ENCODE data around the gene IFNB1. TPM values are rescaled to one million over a fixed set of nuclear protein-coding genes. Genes with fewer than 3 reads are reported as not detected.

Gene IFNB1
- total RNA-seq: not detected in 2 replicates

DNA sequence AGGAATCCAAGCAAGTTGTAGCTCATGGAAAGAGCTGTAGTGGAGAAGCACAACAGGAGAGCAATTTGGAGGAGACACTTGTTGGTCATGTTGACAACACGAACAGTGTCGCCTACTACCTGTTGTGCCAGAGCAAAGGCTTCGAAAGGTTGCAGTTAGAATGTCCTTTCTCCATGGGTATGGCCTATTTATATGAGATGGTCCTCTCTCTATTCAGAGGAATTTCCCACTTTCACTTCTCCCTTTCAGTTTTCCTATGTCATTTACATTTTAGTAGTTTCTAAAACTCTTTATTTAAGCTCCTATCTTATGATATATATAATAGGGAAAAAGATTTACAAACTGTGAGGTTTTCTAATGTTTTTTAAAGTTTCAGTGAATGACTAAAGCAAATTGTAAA, at the start of gene IFNB1:
Gene IFNB1 (minus strand): TSS at position 162 of the 400 bp plus-strand sequence. CDS start 73 bp downstream, at position 89.

DNA sequence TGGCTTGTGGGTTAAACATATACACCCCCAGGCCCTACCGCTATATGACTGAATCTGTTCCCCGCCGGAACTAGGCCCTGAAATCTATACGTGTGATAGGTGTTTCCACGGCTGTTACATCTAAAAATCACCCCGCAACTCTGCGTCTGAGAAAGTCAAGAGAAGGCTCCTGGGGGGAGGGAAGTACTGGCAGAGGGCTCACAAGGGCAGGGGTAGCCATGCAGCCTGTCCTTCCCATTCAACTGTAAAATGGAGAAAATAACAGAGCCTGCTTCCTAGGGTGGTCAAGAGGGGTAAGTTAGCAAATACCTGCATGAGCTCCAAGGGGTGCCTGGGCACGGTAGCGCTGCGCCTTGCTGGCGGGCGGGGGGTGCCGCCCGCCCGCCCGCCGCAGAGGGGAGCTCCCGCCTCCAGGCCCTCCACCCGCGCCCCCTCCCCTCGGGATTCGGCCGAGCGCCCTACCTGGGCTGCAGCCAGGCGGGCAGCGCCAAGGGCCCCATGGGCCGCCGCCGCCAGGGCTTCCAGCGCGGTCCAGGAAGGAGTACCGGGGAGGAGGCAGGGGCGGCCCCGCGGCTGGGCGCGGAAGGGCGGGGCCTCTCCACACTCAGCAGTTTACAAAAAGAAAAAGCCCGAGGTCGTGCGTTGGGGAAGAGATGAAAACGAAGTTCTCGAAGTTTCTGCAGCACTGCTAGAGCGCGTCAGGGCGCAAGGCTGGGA, 46.5 kb downstream of the IFNB1 start, which contains the start of gene HACD4:
Gene HACD4 (minus strand): TSS at position 550 of the 717 bp plus-strand sequence. CDS start 50 bp downstream, at position 500.

Other genes starting within 250 kb of the IFNB1 start
- gene HACD4, start 46.3 kb downstream of the IFNB1 start, total RNA-seq: 6.9 and 7.0 TPM in 2 replicates
- not detected in 2 replicates for gene IFNW1, start 63.9 kb upstream of the IFNB1 start, total RNA-seq
- gene IFNA21, start 88.7 kb upstream of the IFNB1 start, total RNA-seq: not detected in 2 replicates
- not detected in 2 replicates for gene IFNA4, start 109.6 kb upstream of the IFNB1 start, total RNA-seq
- not detected in 2 replicates for gene IFNA7, start 124.3 kb upstream of the IFNB1 start, total RNA-seq
- gene IFNA10, start 129.2 kb upstream of the IFNB1 start, total RNA-seq: not detected in 2 replicates
- gene IFNA16, start 139.4 kb upstream of the IFNB1 start, total RNA-seq: not detected in 2 replicates
- not detected in 2 replicates for gene IFNA17, start 150.3 kb upstream of the IFNB1 start, total RNA-seq
- not detected in 2 replicates for gene IFNA14, start 162.1 kb upstream of the IFNB1 start, total RNA-seq
- not detected in 2 replicates for gene IFNA5, start 227.4 kb upstream of the IFNB1 start, total RNA-seq